Suprapubic skin (tissue), 4 donors: ENCODE results near the gene GALNT18. TPM values are rescaled to one million over a fixed set of nuclear protein-coding genes. Genes with fewer than 3 reads are reported as not detected.

ENCODE experiments used
- DNase-seq, 2 donors: peaks; one replicate each; pipeline ENCODE4 v3.0.0-alpha.2; 2019; ENCODE audit warnings: low spot score in 2 of 2
- H3K27ac ChIP-seq: fragments of 200-600 bp; sonication (generic); one replicate; pipeline ENCODE4 v1.5.1; 2019
- H3K27me3 ChIP-seq: fragments of 200-600 bp; sonication (generic); one replicate; pipeline ENCODE4 v1.5.1; 2019
- H3K36me3 ChIP-seq: fragments of 200-600 bp; sonication (generic); one replicate; pipeline ENCODE4 v1.5.1; 2019
- H3K4me1 ChIP-seq: fragments of 200-600 bp; sonication (generic); one replicate; pipeline ENCODE4 v1.5.1; 2019
- H3K4me3 ChIP-seq: fragments of 200-600 bp; sonication (generic); one replicate; pipeline ENCODE4 v1.5.1; 2019; ENCODE audit warnings: mild to moderate bottlenecking
- H3K9me3 ChIP-seq: fragments of 200-600 bp; sonication (generic); one replicate; pipeline ENCODE4 v1.5.1; 2019
- EP300 ChIP-seq: sonication (generic); formaldehyde crosslinking; IDR thresholded peaks from one replicate; pipeline ENCODE4 v1.6.1; 2017; ENCODE audit warnings: antibody characterized with exemption
- POLR2A ChIP-seq, 2 donors: fragments of 450-650 bp; IDR thresholded peaks; one replicate each; pipeline ENCODE4 v1.6.1; 2017; ENCODE audit warnings: antibody characterized with exemption in 2 of 2, mild to moderate bottlenecking in 2 of 2, moderate library complexity in 2 of 2
- POLR2AphosphoS5 ChIP-seq, 3 donors: sonication (generic); formaldehyde crosslinking; IDR thresholded peaks; one replicate each; pipeline ENCODE4 v1.6.1; 2017; ENCODE audit warnings: antibody characterized with exemption in 3 of 3
- WGBS: methylation state at CpG from one replicate; pipeline ENCODE4 v1.1.5; 2018; 5-methylcytosine and 5-hydroxymethylcytosine counted together
- total RNA-seq, 4 donors: library from RNA; depleted of rRNA; stranded (reverse); fragments of >200 nt; gene quantifications; one replicate each; pipeline ENCODE4 v1.1.0, GENCODE V29; 2016
- TF ChIP-seq, protein P1 (sequence below), 2 donors: fragments of 200-600 bp in 1 of 2; fragments of 450-650 bp in 1 of 2; sonication (generic) in 1 of 2; IDR thresholded peaks; one replicate each; pipeline ENCODE4 v1.5.1; 2016 to 2019; ENCODE audit warnings: antibody characterized with exemption in 2 of 2, mild to moderate bottlenecking in 1 of 2, moderate library complexity in 1 of 2

The GALNT18 gene
- total RNA-seq = 10 to 100 TPM; 20.6 to 26.0 (median 23.1) TPM

DNA sequence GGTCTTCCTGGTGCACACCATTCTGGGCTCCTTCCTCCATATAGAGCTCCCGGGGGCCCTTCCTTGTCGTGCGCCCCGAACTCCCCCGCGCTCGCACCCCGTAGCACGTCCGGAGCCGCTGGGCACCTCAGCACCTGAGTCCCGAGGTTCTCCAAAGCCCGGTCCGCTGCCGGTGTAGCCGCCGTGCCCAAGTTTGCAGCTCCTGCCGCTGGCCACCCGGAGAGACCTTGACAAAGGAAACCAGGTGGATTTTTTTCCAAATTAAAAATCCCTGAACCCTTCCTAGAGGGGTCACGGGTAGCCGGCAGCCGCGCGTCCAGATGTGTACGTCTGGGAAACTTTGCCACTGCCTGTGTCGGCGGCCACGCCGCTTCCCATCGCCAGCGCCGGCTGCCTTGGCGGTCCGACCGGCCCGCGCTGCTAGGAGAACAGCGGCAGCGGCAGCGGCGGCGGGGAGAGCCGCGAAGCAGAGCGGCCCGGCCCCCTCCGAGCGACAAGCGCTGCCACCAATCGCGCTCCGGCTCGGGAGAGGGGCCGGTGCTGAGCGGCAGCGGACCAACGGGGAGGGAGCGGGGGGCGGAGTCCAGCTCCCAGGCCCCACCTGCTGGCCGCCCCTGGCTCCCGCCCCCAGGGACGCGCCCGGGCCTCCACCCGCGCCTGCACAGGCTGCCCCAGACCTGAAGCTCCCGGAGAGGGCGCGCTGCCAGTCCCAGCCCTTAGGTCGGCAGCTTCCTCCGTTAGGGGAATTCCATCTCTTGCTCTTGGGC lies at the start of gene GALNT18:
Gene GALNT18 (minus strand): TSS at position 433 of the 767 bp plus-strand sequence.
- H3K4me3 ChIP-seq = peak within 1 kb of the TSS; percentile 74
- no peaks in the 10 kb centered on the region for H3K9me3 ChIP-seq
- H3K36me3 ChIP-seq = no peaks in the 10 kb centered on the region
- H3K27ac ChIP-seq = peak within 1 kb of the TSS; percentile 68
- peaks cover 36% of the 10 kb centered on the region for H3K4me1 ChIP-seq
- whole genome bisulfite sequencing = 0% methylated on average over 13 of the region's 71 CpGs
- DNase-seq = peak; percentile 89 to 92
- TF ChIP-seq POLR2AphosphoS5 (IDR thresholded peaks at IDR 0.05) (peak in 1 of 3 donors; percentile 6), EP300 (no peak), POLR2A (IDR thresholded peaks at IDR 0.05) (no peak)
- TF ChIP-seq, protein P1, sequence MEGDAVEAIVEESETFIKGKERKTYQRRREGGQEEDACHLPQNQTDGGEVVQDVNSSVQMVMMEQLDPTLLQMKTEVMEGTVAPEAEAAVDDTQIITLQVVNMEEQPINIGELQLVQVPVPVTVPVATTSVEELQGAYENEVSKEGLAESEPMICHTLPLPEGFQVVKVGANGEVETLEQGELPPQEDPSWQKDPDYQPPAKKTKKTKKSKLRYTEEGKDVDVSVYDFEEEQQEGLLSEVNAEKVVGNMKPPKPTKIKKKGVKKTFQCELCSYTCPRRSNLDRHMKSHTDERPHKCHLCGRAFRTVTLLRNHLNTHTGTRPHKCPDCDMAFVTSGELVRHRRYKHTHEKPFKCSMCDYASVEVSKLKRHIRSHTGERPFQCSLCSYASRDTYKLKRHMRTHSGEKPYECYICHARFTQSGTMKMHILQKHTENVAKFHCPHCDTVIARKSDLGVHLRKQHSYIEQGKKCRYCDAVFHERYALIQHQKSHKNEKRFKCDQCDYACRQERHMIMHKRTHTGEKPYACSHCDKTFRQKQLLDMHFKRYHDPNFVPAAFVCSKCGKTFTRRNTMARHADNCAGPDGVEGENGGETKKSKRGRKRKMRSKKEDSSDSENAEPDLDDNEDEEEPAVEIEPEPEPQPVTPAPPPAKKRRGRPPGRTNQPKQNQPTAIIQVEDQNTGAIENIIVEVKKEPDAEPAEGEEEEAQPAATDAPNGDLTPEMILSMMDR (IDR thresholded peaks at IDR 0.05) = peak in 1 of 2 donors; percentile 52
- H3K27me3 ChIP-seq = peaks cover 7% of the 10 kb centered on the region

DNA sequence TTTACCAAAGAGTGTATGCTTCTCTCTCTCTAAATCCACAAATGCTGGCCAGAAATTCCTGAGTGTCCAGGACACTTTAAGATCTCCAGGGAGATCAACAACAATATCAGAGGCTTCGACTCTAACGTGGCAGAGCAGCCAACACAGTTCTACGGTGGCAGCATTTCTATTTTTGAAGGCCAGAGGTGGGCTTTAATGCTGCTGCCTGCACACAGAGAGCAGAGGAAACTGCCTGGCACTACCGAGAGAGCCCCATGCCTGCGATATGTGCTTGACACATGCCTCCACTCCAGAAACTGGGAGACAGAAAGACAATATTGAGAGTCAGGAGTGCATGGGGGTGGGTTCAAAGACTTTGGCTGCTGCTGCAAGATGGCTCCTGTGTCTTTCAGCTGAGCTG lies 48.8 kb upstream of the GALNT18 start:
- Histone ChIP-seq H3K36me3 (no peaks in the 10 kb centered on the region), H3K4me3 (no peak overlapping the region), H3K9me3 (no peaks in the 10 kb centered on the region), H3K27ac (no peak overlapping the region), H3K27me3 (peaks cover 2% of the 10 kb centered on the region), H3K4me1 (no peaks in the 10 kb centered on the region)
- DNase-seq = no peak
- TF ChIP-seq POLR2AphosphoS5 (IDR thresholded peaks at IDR 0.05) = no peak
- TF ChIP-seq POLR2A (IDR thresholded peaks at IDR 0.05) = no peak
- TF ChIP-seq EP300 = no peak
- TF ChIP-seq, protein P1 (IDR thresholded peaks at IDR 0.05) = no peak
- 72% methylated on average over 5 of the region's 5 CpGs for WGBS

DNA sequence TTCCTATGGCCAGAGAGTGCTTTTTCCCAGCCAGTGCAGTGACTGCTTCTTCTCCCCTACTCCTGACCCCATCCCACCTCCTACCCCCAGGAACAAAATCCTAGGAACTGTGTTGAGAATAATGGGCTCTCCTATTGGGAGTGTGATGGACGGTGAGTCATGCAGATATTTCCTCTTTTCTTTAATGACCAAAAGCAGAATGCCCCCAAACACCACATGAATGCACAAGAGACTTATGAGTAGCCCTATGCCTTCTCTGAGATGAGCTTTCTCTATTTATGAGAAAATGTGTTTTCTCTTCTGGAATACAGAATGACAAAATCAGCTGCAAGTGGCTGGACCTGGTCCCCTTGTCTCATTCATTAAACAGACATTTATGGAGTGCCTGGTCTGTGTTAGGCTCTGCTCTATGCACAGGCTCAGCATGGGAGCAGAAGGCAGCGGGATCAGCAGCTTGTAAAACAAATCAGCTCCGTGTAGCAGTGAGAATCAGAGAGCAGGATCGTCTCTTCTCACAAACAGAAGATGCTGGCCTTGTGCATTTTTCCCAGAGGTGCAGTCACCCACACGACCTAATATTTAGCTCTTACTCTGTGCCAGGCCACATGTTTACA lies 47.5 kb upstream of the GALNT18 start:
- Histone ChIP-seq H3K36me3 (no peaks in the 10 kb centered on the region), H3K4me3 (no peak overlapping the region), H3K4me1 (no peaks in the 10 kb centered on the region), H3K27me3 (peaks cover 13% of the 10 kb centered on the region), H3K27ac (no peak overlapping the region), H3K9me3 (no peaks in the 10 kb centered on the region)
- DNase-seq = no peak
- TF ChIP-seq, protein P1 (IDR thresholded peaks at IDR 0.05) = no peak
- no peak for TF ChIP-seq POLR2A (IDR thresholded peaks at IDR 0.05)
- no peak for TF ChIP-seq EP300
- TF ChIP-seq POLR2AphosphoS5 (IDR thresholded peaks at IDR 0.05) = no peak
- WGBS = 48% methylated on average over 5 of the region's 5 CpGs

DNA sequence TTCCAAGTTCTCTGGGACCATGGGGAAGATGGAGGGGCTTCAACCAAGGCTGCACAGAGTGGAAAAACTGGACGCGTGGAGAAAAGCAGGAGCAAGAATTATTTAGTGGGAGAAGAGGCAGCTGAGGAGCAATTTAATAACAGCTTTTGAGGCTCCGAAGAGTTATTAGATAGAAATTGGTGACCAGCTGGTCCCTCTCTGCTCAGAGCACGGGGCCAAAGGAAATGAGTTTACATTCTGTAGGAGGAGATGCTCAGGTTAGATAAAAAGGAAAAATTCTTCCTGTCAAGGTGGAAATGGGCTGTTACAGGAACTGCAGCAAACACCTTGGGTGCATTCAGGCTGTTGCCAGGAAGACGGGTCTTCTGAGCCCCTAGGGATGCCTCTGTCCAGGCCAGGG lies 47.0 kb upstream of the GALNT18 start:
- DNase-seq = no peak
- TF ChIP-seq POLR2A (IDR thresholded peaks at IDR 0.05) (no peak), POLR2AphosphoS5 (IDR thresholded peaks at IDR 0.05) (no peak), EP300 (no peak)
- TF ChIP-seq, protein P1 (IDR thresholded peaks at IDR 0.05) = no peak
- Histone ChIP-seq H3K4me3 (no peak overlapping the region), H3K9me3 (no peaks in the 10 kb centered on the region), H3K27ac (no peak overlapping the region), H3K4me1 (no peaks in the 10 kb centered on the region), H3K36me3 (no peaks in the 10 kb centered on the region), H3K27me3 (peaks cover 19% of the 10 kb centered on the region)
- 67% methylated on average over 5 of the region's 5 CpGs for WGBS

DNA sequence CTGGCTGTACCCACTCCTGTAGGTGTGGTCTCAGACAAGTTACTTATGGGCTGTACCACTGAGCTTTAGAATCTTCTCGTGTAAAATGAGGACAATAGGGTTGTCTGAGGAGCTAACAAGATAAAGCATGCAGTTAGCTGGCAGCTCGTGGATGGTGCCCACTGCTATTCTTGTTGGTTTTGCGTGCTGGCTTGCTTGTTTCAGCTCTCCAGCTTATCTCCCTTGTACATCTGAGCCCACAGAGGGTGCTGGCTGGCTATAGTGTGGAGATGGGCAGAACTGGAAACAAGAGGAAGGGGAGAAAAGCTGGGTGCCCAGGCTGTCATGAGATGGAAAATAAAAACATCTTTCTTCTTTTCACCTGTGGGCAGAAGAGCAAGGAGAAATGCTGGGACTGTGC lies 46.5 kb upstream of the GALNT18 start:
- 41% methylated on average over 3 of the region's 3 CpGs for WGBS
- Histone ChIP-seq H3K27ac (no peak overlapping the region), H3K9me3 (no peaks in the 10 kb centered on the region), H3K27me3 (peaks cover 24% of the 10 kb centered on the region), H3K4me3 (no peak overlapping the region), H3K4me1 (no peaks in the 10 kb centered on the region), H3K36me3 (no peaks in the 10 kb centered on the region)
- DNase-seq = no peak
- TF ChIP-seq POLR2AphosphoS5 (IDR thresholded peaks at IDR 0.05) = no peak
- TF ChIP-seq, protein P1 (IDR thresholded peaks at IDR 0.05) = no peak
- TF ChIP-seq POLR2A (IDR thresholded peaks at IDR 0.05) = no peak
- TF ChIP-seq EP300 = no peak
